Caco-2 (cell line): Measurements from ENCODE around the gene MBP. TPM values are rescaled to one million over a fixed set of nuclear protein-coding genes. Genes with fewer than 3 reads are reported as not detected.

ENCODE experiments used
- BruUV-seq: library from RNA; stranded (reverse); fragments of 400-500 nt; replicated peaks from 2 replicates; lab custom pipeline; 2021; lab: Mats Ljungman, UMichigan
- CTCF ChIA-PET: fragments of 300-600 bp; sonication (Branson Sonifier 250); formaldehyde crosslinking; loops from one replicate; lab custom pipeline; 2022; ENCODE audit warnings: antibody characterized with exemption; lab: Charles Lee
- POLR2A ChIA-PET: fragments of 300-600 bp; sonication (Branson Sonifier 250); formaldehyde crosslinking; loops from one replicate; lab custom pipeline; 2022; ENCODE audit warnings: antibody characterized with exemption; lab: Charles Lee
- DNase-seq, 2 experiments: peaks; one replicate each; pipeline versions ENCODE4 v3.0.0 to v3.0.0-alpha.2; 2020 to 2022
- H3K27me3 ChIP-seq: replicated peaks from 2 replicates; pipeline ENCODE4 v1.6.0; 2011; ENCODE audit warnings: low read length; ENCODE audit not compliant: control insufficient read depth, insufficient read depth
- H3K36me3 ChIP-seq: 2 replicates; pipeline ENCODE4 v1.5.1; 2011; ENCODE audit warnings: low read length; ENCODE audit not compliant: control insufficient read depth, insufficient read depth
- H3K4me1 ChIP-seq: fragments of 250-450 bp; sonication (Bioruptor Pico); 2 replicates; pipeline ENCODE4 v1.5.1; 2020; ENCODE audit warnings: mild to moderate bottlenecking
- H3K4me3 ChIP-seq: 2 replicates; pipeline ENCODE4 v1.5.1; 2011; ENCODE audit warnings: low read depth, mild to moderate bottlenecking, control low read depth, low read length
- H3K9me3 ChIP-seq: fragments of 250-450 bp; sonication (Bioruptor Pico); 2 replicates; pipeline ENCODE4 v1.5.1; 2020; ENCODE audit warnings: mild to moderate bottlenecking, moderate library complexity
- H3K27ac Mint-ChIP-seq: one replicate; pipeline ENCODE4 v1.8.0; 2022; ENCODE audit warnings: mixed read lengths; ENCODE audit not compliant: unreplicated experiment
- H3K27me3 Mint-ChIP-seq: one replicate; pipeline ENCODE4 v1.8.0; 2022; ENCODE audit warnings: mixed read lengths; ENCODE audit not compliant: insufficient read depth, unreplicated experiment
- H3K36me3 Mint-ChIP-seq: one replicate; pipeline ENCODE4 v1.8.0; 2022; ENCODE audit warnings: mild to moderate bottlenecking, mixed read lengths; ENCODE audit not compliant: insufficient read depth, unreplicated experiment
- H3K4me1 Mint-ChIP-seq: one replicate; pipeline ENCODE4 v1.8.0; 2022; ENCODE audit warnings: low read depth, mixed read lengths; ENCODE audit not compliant: unreplicated experiment
- H3K4me3 Mint-ChIP-seq: one replicate; pipeline ENCODE4 v1.8.0; 2022; ENCODE audit warnings: mild to moderate bottlenecking, moderate library complexity, mixed read lengths; ENCODE audit not compliant: unreplicated experiment
- H3K9me3 Mint-ChIP-seq: one replicate; pipeline ENCODE4 v1.8.0; 2022; ENCODE audit warnings: mixed read lengths; ENCODE audit not compliant: unreplicated experiment
- CTCF ChIP-seq, 2 experiments: fragments of 200-600 bp in 1 of 2; IDR thresholded peaks; 1 replicate in 1 of 2; 2 replicates in 1 of 2; pipeline versions ENCODE4 v1.5.1 to v1.8.0; 2011 to 2022; ENCODE audit warnings: antibody characterized with exemption in 1 of 2, control low read depth in 1 of 2, inconsistent platforms in 1 of 2, low read depth in 1 of 2, low read length in 1 of 2, mild to moderate bottlenecking in 1 of 2, moderate library complexity in 1 of 2; ENCODE audit not compliant: insufficient read depth in 1 of 2, severe bottlenecking in 1 of 2, unreplicated experiment in 1 of 2
- intact Hi-C: fragments of 100-400 bp; cut with micrococcal nuclease; formaldehyde crosslinking; loops from one replicate; pipeline ENCODE4 v1.10.0; 2022; ENCODE audit not compliant: unreplicated experiment
- total RNA-seq: library from RNA; stranded (reverse); gene quantifications from 2 replicates; pipeline ENCODE4 v1.2.3, GENCODE V29; 2022

MBP gene
- total RNA-seq, 1 experiment from 2014 or later: 11.4 TPM

GRCh38 chr18:77095391-77096371 lies 36.9 kb downstream of the MBP start:
- CTCF ChIA-PET: no interaction called here
- intact Hi-C loops: no loop called here
- Histone ChIP-seq H3K9me3 (no peaks in the 10 kb centered on the region), H3K4me1 (no peaks in the 10 kb centered on the region), H3K4me3 (no peak overlapping the region), H3K27me3 (no peaks in the 10 kb centered on the region), H3K36me3 (no peaks in the 10 kb centered on the region)
- H3K27ac Mint-ChIP-seq: no peak overlapping the region
- POLR2A ChIA-PET: no interaction called here
- H3K36me3 Mint-ChIP-seq: no peaks in the 10 kb centered on the region
- no peak for TF ChIP-seq CTCF (IDR thresholded peaks at IDR 0.05; ENCODE audit: insufficient read depth in 1 of 2, low read depth in 1 of 2, low read length in 1 of 2, severe bottlenecking in 1 of 2, unreplicated experiment in 1 of 2)
- H3K4me3 Mint-ChIP-seq: no peak overlapping the region
- no peaks in the 10 kb centered on the region for H3K27me3 Mint-ChIP-seq
- no TSS peak for BruUV-seq
- no peak for DNase-seq
- no peaks in the 10 kb centered on the region for H3K4me1 Mint-ChIP-seq
- no peaks in the 10 kb centered on the region for H3K9me3 Mint-ChIP-seq

- H3K27me3 Mint-ChIP-seq: no peaks in the 10 kb centered on the region
- H3K36me3 Mint-ChIP-seq: peaks cover 4% of the 10 kb centered on the region
- no peak overlapping the region for H3K27ac Mint-ChIP-seq
- H3K9me3 Mint-ChIP-seq: no peaks in the 10 kb centered on the region
- Histone ChIP-seq H3K36me3 (no peaks in the 10 kb centered on the region), H3K27me3 (no peaks in the 10 kb centered on the region), H3K9me3 (no peaks in the 10 kb centered on the region), H3K4me1 (peaks cover 9% of the 10 kb centered on the region), H3K4me3 (no peak overlapping the region)
- no TSS peak for BruUV-seq
- H3K4me1 Mint-ChIP-seq: peaks cover 8% of the 10 kb centered on the region
- ChIA-PET POLR2A (no interaction called here), CTCF (no interaction called here)
- H3K4me3 Mint-ChIP-seq: no peak overlapping the region
- intact Hi-C loops: no loop called here
- no peak for DNase-seq
- TF ChIP-seq CTCF (IDR thresholded peaks at IDR 0.05; ENCODE audit: insufficient read depth in 1 of 2, low read depth in 1 of 2, low read length in 1 of 2, severe bottlenecking in 1 of 2, unreplicated experiment in 1 of 2): no peak
Measured at GRCh38 chr18:77093586-77093985, 39.0 kb downstream of the MBP start.

GRCh38 chr18:77093067-77093430 lies 39.5 kb downstream of the MBP start:
- TF ChIP-seq CTCF (IDR thresholded peaks at IDR 0.05; ENCODE audit: insufficient read depth in 1 of 2, low read depth in 1 of 2, low read length in 1 of 2, severe bottlenecking in 1 of 2, unreplicated experiment in 1 of 2): no peak
- Mint-ChIP-seq H3K27ac (no peak overlapping the region), H3K9me3 (no peaks in the 10 kb centered on the region), H3K4me3 (no peak overlapping the region), H3K36me3 (peaks cover 4% of the 10 kb centered on the region), H3K4me1 (peaks cover 8% of the 10 kb centered on the region), H3K27me3 (no peaks in the 10 kb centered on the region)
- intact Hi-C loops: no loop called here
- ChIA-PET POLR2A (no interaction called here), CTCF (no interaction called here)
- no peak for DNase-seq
- no peaks in the 10 kb centered on the region for H3K27me3 ChIP-seq
- no peaks in the 10 kb centered on the region for H3K9me3 ChIP-seq
- no peaks in the 10 kb centered on the region for H3K36me3 ChIP-seq
- no peak overlapping the region for H3K4me3 ChIP-seq
- BruUV-seq: no TSS peak
- H3K4me1 ChIP-seq: peaks cover 10% of the 10 kb centered on the region
